NCI-H226 (cell line): ENCODE data around the gene PYDC1.
"Not testable (repeated sequence)": the region's sequence is repeated elsewhere in the genome, so short reads cannot be mapped to it uniquely, and the experiment has no call there.

ENCODE experiments used
- DNase-seq: peaks from one replicate; pipeline ENCODE4 v3.0.0-alpha.2; 2015

The PYDC1 gene

DNA sequence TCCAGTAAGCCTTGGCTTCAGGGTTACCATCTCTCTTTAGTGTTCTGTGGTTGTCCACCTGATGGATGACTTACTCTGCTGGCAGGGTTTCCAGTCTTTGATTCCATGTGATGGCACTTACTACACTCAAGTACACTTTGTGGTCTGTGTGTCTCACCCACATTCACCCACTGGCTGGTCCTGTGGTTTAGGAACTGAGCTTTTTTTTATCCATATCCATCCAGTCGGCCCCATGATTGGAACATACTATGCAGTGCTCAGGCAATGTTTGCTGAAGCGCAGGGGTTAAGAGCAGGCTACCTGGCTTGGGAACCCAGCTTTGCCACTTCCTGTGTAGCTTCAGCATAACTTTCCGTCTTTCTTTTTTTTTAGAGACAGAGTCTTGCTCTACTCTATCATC, 39.8 kb downstream of the PYDC1 start:
- peak; percentile 45 for DNase-seq

- not testable (repeated sequence) for DNase-seq
These were observed 46.9 kb downstream of the PYDC1 start for GRCh38 chr16:31170048-31170447.

- no peak for DNase-seq
These were observed 48.1 kb downstream of the PYDC1 start for GRCh38 chr16:31168848-31169247.

- DNase-seq, result no peak
These were observed 49.6 kb downstream of the PYDC1 start for GRCh38 chr16:31167315-31167714.
